Neural cell (in vitro differentiated cells): ENCODE results near the gene IQGAP2. TPM values are rescaled to one million over a fixed set of nuclear protein-coding genes. Genes with fewer than 3 reads are reported as not detected.

Source experiments
- H2AFZ ChIP-seq: fragments of 200-600, 300-800 bp; sonication (generic), shearing (Covaris generic); 2 replicates; pipeline ENCODE4 v1.6.0; 2014; ENCODE audit warnings: low read depth, mild to moderate bottlenecking, antibody characterized with exemption, low read length, moderate library complexity
- H3F3A ChIP-seq: fragments of 200-600 bp; shearing (Covaris generic); 2 replicates; pipeline ENCODE4 v1.6.1; 2016; ENCODE audit warnings: mild to moderate bottlenecking, moderate library complexity, mixed read lengths, antibody characterized with exemption, low read length; ENCODE audit not compliant: insufficient read depth, poor library complexity, severe bottlenecking
- H3K27ac ChIP-seq: fragments of 200-600, 300-800 bp; sonication (generic), shearing (Covaris generic); 2 replicates; pipeline ENCODE4 v1.5.1; 2014; ENCODE audit warnings: mild to moderate bottlenecking, low read length, moderate library complexity
- H3K27me3 ChIP-seq: fragments of 300-800, 200-600 bp; sonication (generic), shearing (Covaris generic); 2 replicates; pipeline ENCODE4 v1.6.0; 2014; ENCODE audit warnings: mild to moderate bottlenecking, low read depth, low read length, moderate library complexity; ENCODE audit not compliant: insufficient read depth
- H3K36me3 ChIP-seq: fragments of 300-800, 200-600 bp; sonication (generic), shearing (Covaris generic); 2 replicates; pipeline ENCODE4 v1.5.1; 2014; ENCODE audit warnings: mild to moderate bottlenecking, antibody characterized with exemption, low read length, moderate library complexity; ENCODE audit not compliant: insufficient read depth
- H3K4me2 ChIP-seq: fragments of 300-800, 200-600 bp; sonication (generic), shearing (Covaris generic); 2 replicates; pipeline ENCODE4 v1.6.0; 2014; ENCODE audit warnings: mild to moderate bottlenecking, low read length
- H3K4me3 ChIP-seq: fragments of 300-800, 200-600 bp; sonication (generic), shearing (Covaris generic); 2 replicates; pipeline ENCODE4 v1.5.1; 2014; ENCODE audit warnings: mild to moderate bottlenecking, low read length, moderate library complexity
- H3K79me2 ChIP-seq: fragments of 200-600 bp; shearing (Covaris generic); replicated peaks from 2 replicates; pipeline ENCODE4 v1.6.0; 2014; ENCODE audit warnings: mild to moderate bottlenecking, low read length, moderate library complexity; ENCODE audit not compliant: insufficient read depth
- H3K9ac ChIP-seq: fragments of 300-800, 200-600 bp; sonication (generic), shearing (Covaris generic); 2 replicates; pipeline ENCODE4 v1.6.1; 2016; ENCODE audit warnings: mild to moderate bottlenecking, low read length, mixed read lengths
- H3K9me2 ChIP-seq: fragments of 200-600 bp; shearing (Covaris generic); 2 replicates; pipeline ENCODE4 v1.6.1; 2016; ENCODE audit warnings: mild to moderate bottlenecking, low read length, mixed read lengths; ENCODE audit not compliant: insufficient read depth
- H3K9me3 ChIP-seq: fragments of 200-600, 300-800 bp; sonication (generic), shearing (Covaris generic); 2 replicates; pipeline ENCODE4 v1.6.1; 2016; ENCODE audit warnings: mild to moderate bottlenecking, mixed run types, low read length, moderate library complexity, mixed read lengths
- H4K20me1 ChIP-seq: fragments of 200-600 bp; shearing (Covaris generic); 2 replicates; pipeline ENCODE4 v1.6.1; 2016; ENCODE audit warnings: mild to moderate bottlenecking, mixed run types; ENCODE audit not compliant: insufficient read depth
- CTCF ChIP-seq: fragments of 450-650 bp; IDR thresholded peaks from 2 replicates; pipeline ENCODE4 v1.5.1; 2014; ENCODE audit warnings: antibody characterized with exemption, mild to moderate bottlenecking, moderate library complexity; ENCODE audit not compliant: poor library complexity, severe bottlenecking
- EP300 ChIP-seq: fragments of 450-650 bp; conservative IDR thresholded peaks from 2 replicates; pipeline ENCODE4 v1.6.1; 2014; ENCODE audit warnings: antibody characterized with exemption, mild to moderate bottlenecking, moderate library complexity; ENCODE audit not compliant: poor library complexity, severe bottlenecking
- EZH2 ChIP-seq: fragments of 200-600, 300-800 bp; shearing (Covaris generic), sonication (generic); IDR thresholded peaks from 2 replicates; pipeline ENCODE4 v1.6.1; 2014; ENCODE audit warnings: antibody characterized with exemption, low read length, borderline replicate concordance, mild to moderate bottlenecking; ENCODE audit not compliant: insufficient read depth, poor library complexity, severe bottlenecking
- MXI1 ChIP-seq: fragments of 450-650 bp; conservative IDR thresholded peaks from 2 replicates; pipeline ENCODE4 v1.6.1; 2014; ENCODE audit warnings: antibody characterized with exemption, mild to moderate bottlenecking; ENCODE audit not compliant: poor library complexity, severe bottlenecking
- POLR2AphosphoS5 ChIP-seq: IDR thresholded peaks from 2 replicates; pipeline ENCODE4 v1.6.1; 2012
- RAD21 ChIP-seq: fragments of 450-650 bp; conservative IDR thresholded peaks from 2 replicates; pipeline ENCODE4 v1.6.1; 2014; ENCODE audit warnings: antibody characterized with exemption, mild to moderate bottlenecking, moderate library complexity
- REST ChIP-seq: IDR thresholded peaks from 2 replicates; pipeline ENCODE4 v1.6.1; 2012; ENCODE audit warnings: borderline replicate concordance
- SMC3 ChIP-seq: fragments of 450-650 bp; conservative IDR thresholded peaks from 2 replicates; pipeline ENCODE4 v1.6.1; 2014; ENCODE audit warnings: antibody characterized with exemption, mild to moderate bottlenecking, moderate library complexity; ENCODE audit not compliant: poor library complexity
- TAF1 ChIP-seq: IDR thresholded peaks from 2 replicates; pipeline ENCODE4 v1.6.1; 2012; ENCODE audit warnings: low read depth
- polyA plus RNA-seq: library from polyadenylated mRNA; depleted of rRNA; stranded (reverse); fragments of >200 nt; gene quantifications from 2 replicates; pipeline ENCODE4 v1.2.3, GENCODE V29; 2014

Gene IQGAP2
- polyA plus RNA-seq, 1 donor from 2014 or later: 5.2 TPM

- Histone ChIP-seq H3K4me2 (no peak overlapping the region), H3K9me3 (no peaks in the 10 kb centered on the region), H3K36me3 (no peaks in the 10 kb centered on the region), H4K20me1 (no peaks in the 10 kb centered on the region), H3K4me3 (no peak overlapping the region), H3K27me3 (no peaks in the 10 kb centered on the region), H3K9ac (no peak overlapping the region), H3K27ac (peak overlapping the region; percentile 20), H3F3A (no peaks in the 10 kb centered on the region), H2AFZ (no peak overlapping the region), H3K9me2 (no peaks in the 10 kb centered on the region), H3K79me2 (no peaks in the 10 kb centered on the region)
- TF ChIP-seq POLR2AphosphoS5: no peak
- TF ChIP-seq EZH2: no peak
- TF ChIP-seq EP300: peak; percentile 13
- TF ChIP-seq TAF1: no peak
- TF ChIP-seq MXI1: no peak
- TF ChIP-seq REST: no peak
- no peak for TF ChIP-seq RAD21
- TF ChIP-seq SMC3: no peak
- no peak for TF ChIP-seq CTCF
Measured at GRCh38 chr5:76479973-76480667, 77.0 kb downstream of the IQGAP2 start.

- no peaks in the 10 kb centered on the region for H3K36me3 ChIP-seq
- H3K9ac ChIP-seq: no peak overlapping the region
- TF ChIP-seq POLR2AphosphoS5: no peak
- no peak for TF ChIP-seq RAD21
- no peak for TF ChIP-seq REST
- no peak for TF ChIP-seq CTCF
- no peak for TF ChIP-seq SMC3
- TF ChIP-seq MXI1: no peak
- TF ChIP-seq EZH2: no peak
- TF ChIP-seq TAF1: no peak
- TF ChIP-seq EP300: no peak
- H3K4me2 ChIP-seq: no peak overlapping the region
- H3K4me3 ChIP-seq: no peak overlapping the region
- no peaks in the 10 kb centered on the region for H3K27me3 ChIP-seq
- H4K20me1 ChIP-seq: no peaks in the 10 kb centered on the region
- H3K9me2 ChIP-seq: no peaks in the 10 kb centered on the region
- H2AFZ ChIP-seq: no peak overlapping the region
- no peaks in the 10 kb centered on the region for H3F3A ChIP-seq
- no peaks in the 10 kb centered on the region for H3K79me2 ChIP-seq
- no peak overlapping the region for H3K27ac ChIP-seq
- H3K9me3 ChIP-seq: no peaks in the 10 kb centered on the region
Measured at GRCh38 chr5:76482984-76483383, 79.9 kb downstream of the IQGAP2 start.
